Measurements from ENCODE around the gene CHAF1A. TPM values are rescaled to one million over a fixed set of nuclear protein-coding genes. Genes with fewer than 3 reads are reported as not detected.

Gene CHAF1A
- total and polyA plus RNA-seq, 3 donors from 2014 or later, result 24.1 to 37.7 (median 28.6) TPM

- Histone ChIP-seq H3K4me3 (no peak overlapping the region), H3K27me3 (no peaks in the 10 kb centered on the region), H3K27ac (no peak overlapping the region), H3K9me3 (no peaks in the 10 kb centered on the region), H3K36me3 (ENCODE audit: low read depth, missing control alignments) (no peaks in the 10 kb centered on the region), H3K4me1 (peaks cover 36% of the 10 kb centered on the region)
- TF ChIP-seq CTCF (IDR thresholded peaks at IDR 0.05), result no peak
- no peak for TF ChIP-seq POLR2A (IDR thresholded peaks at IDR 0.05)
- DNase-seq, result no peak
- WGBS, 2 donors, result 88 to 95% methylated on average over 8 to 18 of the region's 19 CpGs
- intact Hi-C loops (cut with DNase I; ENCODE audit: low total_unique reads), result no loop called here
These were observed 36.4 kb upstream of the CHAF1A start for GRCh38 chr19:4365791-4366665.

- Histone ChIP-seq H3K27me3 (no peaks in the 10 kb centered on the region), H3K36me3 (ENCODE audit: low read depth, missing control alignments) (no peaks in the 10 kb centered on the region), H3K27ac (peak overlapping the region in 1 of 2 donors; percentile 24), H3K4me1 (peaks cover 37% of the 10 kb centered on the region), H3K9me3 (no peaks in the 10 kb centered on the region), H3K4me3 (no peak overlapping the region)
- TF ChIP-seq POLR2A (IDR thresholded peaks at IDR 0.05) (no peak), CTCF (IDR thresholded peaks at IDR 0.05) (no peak)
- intact Hi-C loops (cut with DNase I; ENCODE audit: low total_unique reads), result no loop called here
- DNase-seq, result no peak
- 88 to 94% methylated on average over 10 to 16 of the region's 16 CpGs for WGBS, 2 donors
These were observed 35.6 kb upstream of the CHAF1A start for GRCh38 chr19:4366666-4367335.

- intact Hi-C loops (cut with DNase I; ENCODE audit: low total_unique reads), result no loop called here
- Histone ChIP-seq H3K4me1 (peaks cover 37% of the 10 kb centered on the region), H3K9me3 (no peaks in the 10 kb centered on the region), H3K27ac (peak overlapping the region in 1 of 2 donors; percentile 24), H3K36me3 (ENCODE audit: low read depth, missing control alignments) (no peaks in the 10 kb centered on the region), H3K27me3 (no peaks in the 10 kb centered on the region), H3K4me3 (no peak overlapping the region)
- no peak for DNase-seq
- WGBS, 2 donors, result 92 to 95% methylated on average over 8 to 10 of the region's 10 CpGs
- TF ChIP-seq POLR2A (IDR thresholded peaks at IDR 0.05), result no peak
- no peak for TF ChIP-seq CTCF (IDR thresholded peaks at IDR 0.05)
These were observed 35.1 kb upstream of the CHAF1A start for GRCh38 chr19:4367336-4367723.

GRCh38 chr19:4367781-4368127 is 34.7 kb upstream of the CHAF1A start:
- H3K27me3 ChIP-seq, result no peaks in the 10 kb centered on the region
- no peaks in the 10 kb centered on the region for H3K36me3 ChIP-seq (ENCODE audit: low read depth, missing control alignments)
- no peaks in the 10 kb centered on the region for H3K9me3 ChIP-seq
- H3K27ac ChIP-seq, result no peak overlapping the region
- DNase-seq, result no peak
- no peak overlapping the region for H3K4me3 ChIP-seq
- intact Hi-C loops (cut with DNase I; ENCODE audit: low total_unique reads), result no loop called here
- H3K4me1 ChIP-seq, result peaks cover 38% of the 10 kb centered on the region
- WGBS, 2 donors, result 86 to 93% methylated on average over 13 of the region's 13 CpGs
- no peak for TF ChIP-seq POLR2A (IDR thresholded peaks at IDR 0.05)
- TF ChIP-seq CTCF (IDR thresholded peaks at IDR 0.05), result no peak
